Duodenal mucosa (tissue), 2 donors: ENCODE measurements around the gene IRF8.

Experiments
- H3K27ac ChIP-seq: one replicate; pipeline ENCODE4 v1.7.0; 2013; ENCODE audit warnings: low read depth, low read length
- H3K27me3 ChIP-seq, 2 donors: one replicate each; pipeline ENCODE4 v1.7.0; 2013; ENCODE audit warnings: low read length in 2 of 2, control low read depth in 1 of 2; ENCODE audit not compliant: insufficient read depth in 2 of 2, control insufficient read depth in 1 of 2
- H3K36me3 ChIP-seq, 2 donors: one replicate each; pipeline ENCODE4 v1.7.0; 2013; ENCODE audit warnings: low read length in 2 of 2, control low read depth in 1 of 2; ENCODE audit not compliant: insufficient read depth in 2 of 2, control insufficient read depth in 1 of 2
- H3K4me1 ChIP-seq, 2 donors: one replicate each; pipeline ENCODE4 v1.7.0; 2013; ENCODE audit warnings: low read length in 2 of 2, control low read depth in 1 of 2; ENCODE audit not compliant: insufficient read depth in 2 of 2, control insufficient read depth in 1 of 2
- H3K4me3 ChIP-seq, 2 donors: one replicate each; pipeline ENCODE4 v1.7.0; 2013; ENCODE audit warnings: low read length in 2 of 2, low read depth in 1 of 2
- H3K9ac ChIP-seq, 2 donors: one replicate each; pipeline ENCODE4 v1.7.0; 2013; ENCODE audit warnings: low read length in 2 of 2, low read depth in 1 of 2
- H3K9me3 ChIP-seq, 2 donors: one replicate each; pipeline ENCODE4 v1.7.0; 2013; ENCODE audit warnings: low read length in 2 of 2, control low read depth in 1 of 2; ENCODE audit not compliant: control insufficient read depth in 1 of 2

Gene IRF8

GRCh38 chr16:85954927-85955519 lies 56.1 kb downstream of the IRF8 start:
- H3K27ac ChIP-seq, result no peak overlapping the region

GRCh38 chr16:85955566-85955965 lies 56.6 kb downstream of the IRF8 start:
- Histone ChIP-seq H3K27ac (no peak overlapping the region), H3K9me3 (no peaks in the 10 kb centered on the region), H3K27me3 (no peaks in the 10 kb centered on the region), H3K9ac (no peak overlapping the region), H3K4me1 (peaks cover 0 to 5% of the 10 kb centered on the region in 2 donors), H3K36me3 (no peaks in the 10 kb centered on the region), H3K4me3 (no peak overlapping the region)

More at GRCh38 chr16:85954927-85955519, 56.1 kb downstream of the IRF8 start:
- Histone ChIP-seq H3K36me3 (no peaks in the 10 kb centered on the region), H3K4me3 (no peak overlapping the region), H3K9me3 (no peaks in the 10 kb centered on the region), H3K27me3 (no peaks in the 10 kb centered on the region), H3K9ac (no peak overlapping the region), H3K4me1 (peaks cover 0 to 5% of the 10 kb centered on the region in 2 donors)

GRCh38 chr16:85956426-85956825 lies 57.5 kb downstream of the IRF8 start:
- H3K27ac ChIP-seq, result no peak overlapping the region
- no peaks in the 10 kb centered on the region for H3K36me3 ChIP-seq
- H3K9ac ChIP-seq, result no peak overlapping the region
- peaks cover 0 to 5% of the 10 kb centered on the region in 2 donors for H3K4me1 ChIP-seq
- no peaks in the 10 kb centered on the region for H3K9me3 ChIP-seq
- H3K4me3 ChIP-seq, result no peak overlapping the region
- no peaks in the 10 kb centered on the region for H3K27me3 ChIP-seq

- H3K27ac ChIP-seq, result no peak overlapping the region
Measured at GRCh38 chr16:85958731-85959130, 59.8 kb downstream of the IRF8 start.

GRCh38 chr16:85959686-85960085 lies 60.7 kb downstream of the IRF8 start:
- no peak overlapping the region for H3K27ac ChIP-seq
- no peak overlapping the region for H3K9ac ChIP-seq
- H3K4me3 ChIP-seq, result no peak overlapping the region
- H3K36me3 ChIP-seq, result no peaks in the 10 kb centered on the region
- H3K27me3 ChIP-seq, result no peaks in the 10 kb centered on the region
- peaks cover 0 to 5% of the 10 kb centered on the region in 2 donors for H3K4me1 ChIP-seq
- no peaks in the 10 kb centered on the region for H3K9me3 ChIP-seq

More at GRCh38 chr16:85958731-85959130, 59.8 kb downstream of the IRF8 start:
- H3K4me3 ChIP-seq, result no peak overlapping the region
- peaks cover 0 to 5% of the 10 kb centered on the region in 2 donors for H3K4me1 ChIP-seq
- H3K27me3 ChIP-seq, result no peaks in the 10 kb centered on the region
- H3K9me3 ChIP-seq, result no peaks in the 10 kb centered on the region
- no peak overlapping the region for H3K9ac ChIP-seq
- no peaks in the 10 kb centered on the region for H3K36me3 ChIP-seq

- no peak overlapping the region for H3K4me3 ChIP-seq
- H3K4me1 ChIP-seq, result peaks cover 0 to 5% of the 10 kb centered on the region in 2 donors
- H3K27ac ChIP-seq, result no peak overlapping the region
- H3K27me3 ChIP-seq, result no peaks in the 10 kb centered on the region
- no peaks in the 10 kb centered on the region for H3K9me3 ChIP-seq
- H3K36me3 ChIP-seq, result no peaks in the 10 kb centered on the region
- no peak overlapping the region for H3K9ac ChIP-seq
Measured at GRCh38 chr16:85960486-85961046, 61.6 kb downstream of the IRF8 start.

GRCh38 chr16:85961988-85962915 lies 63.3 kb downstream of the IRF8 start:
- Histone ChIP-seq H3K27me3 (no peaks in the 10 kb centered on the region), H3K9me3 (no peaks in the 10 kb centered on the region), H3K27ac (no peak overlapping the region), H3K4me1 (peaks cover 0 to 5% of the 10 kb centered on the region in 2 donors), H3K9ac (no peak overlapping the region), H3K36me3 (no peaks in the 10 kb centered on the region), H3K4me3 (no peak overlapping the region)

- no peak overlapping the region for H3K9ac ChIP-seq
- H3K9me3 ChIP-seq, result no peaks in the 10 kb centered on the region
- no peak overlapping the region for H3K27ac ChIP-seq
- H3K4me3 ChIP-seq, result no peak overlapping the region
- H3K27me3 ChIP-seq, result no peaks in the 10 kb centered on the region
- H3K4me1 ChIP-seq, result peaks cover 0 to 5% of the 10 kb centered on the region in 2 donors
- H3K36me3 ChIP-seq, result no peaks in the 10 kb centered on the region
Measured at GRCh38 chr16:85963753-85964285, 64.9 kb downstream of the IRF8 start.

GRCh38 chr16:85965125-85965524 lies 66.2 kb downstream of the IRF8 start:
- Histone ChIP-seq H3K9ac (no peak overlapping the region), H3K27me3 (no peaks in the 10 kb centered on the region), H3K9me3 (no peaks in the 10 kb centered on the region), H3K36me3 (no peaks in the 10 kb centered on the region), H3K4me3 (no peak overlapping the region), H3K4me1 (peaks cover 6 to 7% of the 10 kb centered on the region in 2 donors), H3K27ac (no peak overlapping the region)

- H3K9me3 ChIP-seq, result no peaks in the 10 kb centered on the region
- no peak overlapping the region for H3K9ac ChIP-seq
- H3K4me3 ChIP-seq, result no peak overlapping the region
- H3K27me3 ChIP-seq, result no peaks in the 10 kb centered on the region
- H3K27ac ChIP-seq, result no peak overlapping the region
- H3K36me3 ChIP-seq, result no peaks in the 10 kb centered on the region
- peaks cover 7 to 15% of the 10 kb centered on the region in 2 donors for H3K4me1 ChIP-seq
Measured at GRCh38 chr16:85967111-85967510, 68.1 kb downstream of the IRF8 start.
